Neutrophil (primary cell): ENCODE measurements around the gene TMEM175.

ENCODE experiments used
- H3K27ac ChIP-seq: fragments of 200-600 bp; sonication (generic); 2 replicates; pipeline ENCODE4 v1.5.1; 2016; ENCODE audit warnings: mild to moderate bottlenecking, moderate library complexity
- H3K27me3 ChIP-seq: fragments of 200-600 bp; sonication (generic); 2 replicates; pipeline ENCODE4 v1.6.0; 2016; ENCODE audit warnings: mild to moderate bottlenecking
- H3K36me3 ChIP-seq: fragments of 200-600 bp; sonication (generic); 2 replicates; pipeline ENCODE4 v1.5.1; 2017
- H3K4me1 ChIP-seq, 2 experiments: fragments of 200-600 bp in 1 of 2; sonication (generic) in 1 of 2; 1 replicate in 1 of 2; 2 replicates in 1 of 2; pipeline versions ENCODE4 v1.5.1 to v1.6.1; 2013 to 2016; ENCODE audit warnings: low read depth in 1 of 2, low read length in 1 of 2, mild to moderate bottlenecking in 1 of 2, moderate library complexity in 1 of 2; ENCODE audit not compliant: control insufficient read depth in 1 of 2, insufficient read depth in 1 of 2
- H3K4me3 ChIP-seq, 2 experiments: fragments of 200-600 bp in 1 of 2; sonication (generic) in 1 of 2; 1 replicate in 1 of 2; 2 replicates in 1 of 2; pipeline ENCODE4 v1.5.1; 2013 to 2016; ENCODE audit warnings: low read depth in 1 of 2, low read length in 1 of 2, mild to moderate bottlenecking in 1 of 2, moderate library complexity in 1 of 2
- H3K9me3 ChIP-seq: fragments of 200-600 bp; sonication (generic); 2 replicates; pipeline ENCODE4 v1.5.1; 2016
- CTCF ChIP-seq: fragments of 200-600 bp; sonication (generic); IDR thresholded peaks from 2 replicates; pipeline ENCODE4 v1.5.1; 2016; ENCODE audit warnings: antibody characterized with exemption

Gene TMEM175

DNA sequence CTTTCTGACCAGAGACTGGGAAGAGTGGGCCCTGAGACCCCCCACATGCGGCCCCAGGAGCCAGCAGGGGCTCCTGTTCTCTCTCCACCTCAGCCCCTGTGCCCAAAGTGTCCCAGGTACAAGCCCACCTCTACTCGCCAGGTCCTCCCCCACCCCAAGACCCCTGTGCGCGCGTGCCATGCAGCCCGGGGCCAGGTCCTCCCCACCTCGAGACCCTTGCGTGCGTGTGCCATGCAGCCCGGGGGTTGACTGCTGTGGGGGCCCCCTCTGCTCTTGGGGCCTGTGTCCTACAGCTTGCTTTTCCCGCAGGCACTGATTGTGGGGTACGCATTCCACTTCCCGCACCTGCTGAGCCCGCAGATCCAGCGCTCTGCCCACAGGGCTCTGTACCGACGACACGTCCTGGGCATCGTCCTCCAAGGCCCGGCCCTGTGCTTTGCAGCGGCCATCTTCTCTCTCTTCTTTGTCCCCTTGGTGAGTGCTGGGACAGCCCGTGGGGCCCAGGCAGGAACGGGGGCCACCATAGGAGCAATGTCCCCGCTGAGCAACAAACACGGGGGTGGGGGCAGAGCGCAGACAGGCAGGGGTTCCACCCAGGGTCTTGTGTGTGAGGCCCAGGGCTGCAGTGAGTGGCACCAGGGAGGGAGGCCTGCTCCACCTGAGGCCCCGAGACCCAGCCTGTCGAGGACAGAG is 20.8 kb downstream of the TMEM175 start:
- no peak overlapping the region for H3K4me3 ChIP-seq
- H3K4me1 ChIP-seq, result no peaks in the 10 kb centered on the region
- H3K36me3 ChIP-seq, result peaks cover 77% of the 10 kb centered on the region
- H3K9me3 ChIP-seq, result no peaks in the 10 kb centered on the region
- TF ChIP-seq CTCF, result no peak
- H3K27ac ChIP-seq, result no peak overlapping the region
- no peaks in the 10 kb centered on the region for H3K27me3 ChIP-seq

DNA sequence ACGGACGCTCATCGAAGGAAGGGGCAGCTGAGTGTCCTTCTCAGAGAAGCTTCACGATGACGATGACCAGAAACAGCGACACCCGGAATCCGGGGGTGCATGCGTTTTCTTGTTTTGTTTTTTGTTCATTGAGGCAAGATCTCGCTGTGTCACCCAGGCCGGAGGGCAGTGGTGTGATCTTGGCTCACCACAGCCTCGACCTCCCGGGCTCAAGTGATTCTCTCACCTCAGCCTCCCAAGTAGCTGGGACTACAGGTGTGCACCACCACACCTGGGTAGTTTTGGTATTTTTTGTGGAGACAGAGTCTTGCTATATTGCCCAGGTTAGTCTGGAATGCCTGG is 21.3 kb downstream of the TMEM175 start:
- Histone ChIP-seq H3K27me3 (no peaks in the 10 kb centered on the region), H3K4me3 (no peak overlapping the region), H3K36me3 (peaks cover 78% of the 10 kb centered on the region), H3K4me1 (no peaks in the 10 kb centered on the region), H3K27ac (no peak overlapping the region), H3K9me3 (no peaks in the 10 kb centered on the region)
- TF ChIP-seq CTCF, result no peak

DNA sequence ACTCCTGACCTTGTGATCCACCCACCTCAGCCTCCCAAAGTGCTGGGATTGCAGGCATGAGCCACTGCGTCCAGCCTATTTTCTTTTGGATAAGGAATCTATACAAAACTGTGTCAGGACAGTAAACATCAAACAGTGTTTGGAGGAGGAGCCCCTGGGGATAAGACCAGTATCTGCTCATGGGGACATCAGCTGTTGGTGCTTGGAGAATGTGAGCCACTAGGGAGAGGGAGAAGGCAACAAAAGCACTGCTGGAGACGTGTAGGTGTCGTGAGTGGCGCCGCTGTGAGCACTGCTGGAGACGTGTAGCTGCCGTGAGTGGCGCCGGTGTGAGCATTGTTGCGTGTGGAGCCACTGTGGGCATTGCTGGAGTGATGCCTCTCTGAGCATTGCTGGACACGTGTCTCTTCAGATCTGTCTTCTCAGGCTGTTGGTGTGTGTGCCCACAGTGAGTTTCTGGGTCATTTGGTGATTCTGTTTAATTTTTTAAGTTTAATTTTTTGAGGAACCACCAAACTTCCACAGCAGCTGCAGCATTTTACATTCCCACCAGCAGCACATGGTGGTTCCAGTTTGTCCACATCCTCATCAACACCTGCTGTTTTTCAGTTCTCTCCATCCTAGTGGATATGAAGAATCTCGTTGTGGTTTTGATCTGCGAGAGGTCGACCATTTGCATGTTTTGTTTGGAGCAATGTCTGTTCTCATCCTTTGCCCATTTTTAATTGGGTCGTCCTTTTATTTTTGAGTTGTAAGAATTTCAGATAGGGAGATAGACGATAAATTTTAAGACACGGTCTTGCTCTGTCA is 22.2 kb downstream of the TMEM175 start:
- Histone ChIP-seq H3K36me3 (peaks cover 86% of the 10 kb centered on the region), H3K4me1 (no peaks in the 10 kb centered on the region)

GRCh38 chr4:955161-955921 is 23.1 kb downstream of the TMEM175 start:
- Histone ChIP-seq H3K36me3 (peaks cover 93% of the 10 kb centered on the region), H3K4me1 (no peaks in the 10 kb centered on the region), H3K27ac (no peak overlapping the region), H3K9me3 (no peaks in the 10 kb centered on the region), H3K4me3 (no peak overlapping the region), H3K27me3 (no peaks in the 10 kb centered on the region)
- TF ChIP-seq CTCF, result no peak

More for the DNA sequence above, 22.2 kb downstream of the TMEM175 start:
- Histone ChIP-seq H3K27ac (no peak overlapping the region), H3K9me3 (no peaks in the 10 kb centered on the region), H3K4me3 (no peak overlapping the region), H3K27me3 (no peaks in the 10 kb centered on the region)
- no peak for TF ChIP-seq CTCF

DNA sequence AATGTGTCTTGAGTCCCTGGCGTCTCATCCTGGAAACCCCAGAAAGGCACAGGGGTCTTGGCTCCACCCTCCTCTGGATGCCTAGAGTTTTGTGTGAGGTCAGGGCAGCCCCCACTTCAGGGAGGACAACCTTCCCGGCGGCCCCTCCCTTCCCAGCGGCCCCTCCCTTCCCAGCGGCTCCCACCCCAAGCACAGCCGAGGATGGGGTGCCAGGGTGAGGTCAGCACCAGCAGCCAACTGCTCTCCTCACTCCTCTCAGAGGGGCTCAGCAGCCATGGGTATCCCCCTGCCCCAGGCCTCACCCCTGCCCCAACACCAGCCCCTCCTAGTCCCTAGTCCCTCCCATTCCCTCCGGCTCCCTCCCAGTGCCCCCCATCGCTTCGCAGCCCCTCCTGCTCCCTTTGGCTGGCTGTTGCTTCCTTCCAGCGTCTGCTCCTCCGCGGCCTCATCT is 23.7 kb downstream of the TMEM175 start:
- peaks cover 95% of the 10 kb centered on the region for H3K36me3 ChIP-seq
- H3K27ac ChIP-seq, result no peak overlapping the region
- H3K9me3 ChIP-seq, result no peaks in the 10 kb centered on the region
- TF ChIP-seq CTCF, result no peak
- no peak overlapping the region for H3K4me3 ChIP-seq
- H3K4me1 ChIP-seq, result no peaks in the 10 kb centered on the region
- H3K27me3 ChIP-seq, result no peaks in the 10 kb centered on the region
